ENCODE data around the gene GPRASP2.

Gene GPRASP2

GRCh38 chrX:102745857-102746584, 33.8 kb downstream of the GPRASP2 start:
- FAIRE-seq = no peak

GRCh38 chrX:102765217-102765616, 53.0 kb downstream of the GPRASP2 start:
- FAIRE-seq = no peak

GRCh38 chrX:102765809-102766208, 53.6 kb downstream of the GPRASP2 start:
- FAIRE-seq = no peak

GRCh38 chrX:102767287-102767686, 55.0 kb downstream of the GPRASP2 start:
- no peak for FAIRE-seq
